Measurements from ENCODE around the gene DUSP7. TPM values are rescaled to one million over a fixed set of nuclear protein-coding genes. Genes with fewer than 3 reads are reported as not detected.

The DUSP7 gene
- total RNA-seq, 4 donors from 2014 or later: 5.9 to 15.6 (median 9.7) TPM

DNA sequence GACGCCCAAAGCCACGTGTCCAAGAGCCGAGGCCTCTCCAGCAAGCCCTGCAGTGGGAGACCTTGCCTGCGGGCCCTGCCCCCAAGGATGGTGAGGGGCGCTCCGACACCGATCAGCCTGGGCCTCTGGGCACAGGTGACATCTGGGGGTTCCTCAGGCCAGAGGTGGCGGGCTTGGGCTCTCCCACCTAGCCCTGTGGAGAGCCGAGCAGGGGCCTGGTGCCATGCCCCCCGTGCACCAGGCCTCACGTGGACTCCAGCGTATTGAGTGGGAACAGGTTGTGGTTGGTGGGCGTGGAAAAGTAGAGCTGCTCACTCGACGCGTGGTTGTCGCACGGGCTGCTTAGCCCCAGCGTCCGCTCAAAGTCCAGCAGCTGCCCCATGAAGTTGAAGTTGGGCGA, 5.8 kb downstream of the DUSP7 start:
- TF ChIP-seq, protein P1, sequence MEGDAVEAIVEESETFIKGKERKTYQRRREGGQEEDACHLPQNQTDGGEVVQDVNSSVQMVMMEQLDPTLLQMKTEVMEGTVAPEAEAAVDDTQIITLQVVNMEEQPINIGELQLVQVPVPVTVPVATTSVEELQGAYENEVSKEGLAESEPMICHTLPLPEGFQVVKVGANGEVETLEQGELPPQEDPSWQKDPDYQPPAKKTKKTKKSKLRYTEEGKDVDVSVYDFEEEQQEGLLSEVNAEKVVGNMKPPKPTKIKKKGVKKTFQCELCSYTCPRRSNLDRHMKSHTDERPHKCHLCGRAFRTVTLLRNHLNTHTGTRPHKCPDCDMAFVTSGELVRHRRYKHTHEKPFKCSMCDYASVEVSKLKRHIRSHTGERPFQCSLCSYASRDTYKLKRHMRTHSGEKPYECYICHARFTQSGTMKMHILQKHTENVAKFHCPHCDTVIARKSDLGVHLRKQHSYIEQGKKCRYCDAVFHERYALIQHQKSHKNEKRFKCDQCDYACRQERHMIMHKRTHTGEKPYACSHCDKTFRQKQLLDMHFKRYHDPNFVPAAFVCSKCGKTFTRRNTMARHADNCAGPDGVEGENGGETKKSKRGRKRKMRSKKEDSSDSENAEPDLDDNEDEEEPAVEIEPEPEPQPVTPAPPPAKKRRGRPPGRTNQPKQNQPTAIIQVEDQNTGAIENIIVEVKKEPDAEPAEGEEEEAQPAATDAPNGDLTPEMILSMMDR (IDR thresholded peaks at IDR 0.05; ENCODE audit: low read depth): no peak

DNA sequence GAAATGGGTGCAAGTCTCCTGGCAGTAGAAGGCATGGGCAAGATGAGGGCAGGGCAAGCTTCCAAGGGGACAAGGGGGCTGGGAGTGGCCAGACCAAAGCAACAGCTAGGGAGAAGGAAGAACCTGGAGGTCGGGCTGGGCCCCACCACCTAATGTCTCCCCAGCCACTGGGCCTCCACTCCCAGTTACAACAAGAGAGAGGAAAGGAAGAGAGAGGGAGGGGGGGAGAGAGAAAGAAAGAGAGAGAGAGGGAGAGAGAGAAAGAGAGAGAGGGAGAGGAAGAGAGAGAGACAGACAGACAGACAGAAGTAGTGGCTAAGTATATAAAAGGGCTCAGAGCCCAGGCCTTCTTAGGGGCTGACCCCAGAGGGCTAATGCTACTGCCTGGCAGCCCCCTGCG, 6.9 kb downstream of the DUSP7 start:
- TF ChIP-seq, protein P1 (IDR thresholded peaks at IDR 0.05; ENCODE audit: low read depth): no peak

DNA sequence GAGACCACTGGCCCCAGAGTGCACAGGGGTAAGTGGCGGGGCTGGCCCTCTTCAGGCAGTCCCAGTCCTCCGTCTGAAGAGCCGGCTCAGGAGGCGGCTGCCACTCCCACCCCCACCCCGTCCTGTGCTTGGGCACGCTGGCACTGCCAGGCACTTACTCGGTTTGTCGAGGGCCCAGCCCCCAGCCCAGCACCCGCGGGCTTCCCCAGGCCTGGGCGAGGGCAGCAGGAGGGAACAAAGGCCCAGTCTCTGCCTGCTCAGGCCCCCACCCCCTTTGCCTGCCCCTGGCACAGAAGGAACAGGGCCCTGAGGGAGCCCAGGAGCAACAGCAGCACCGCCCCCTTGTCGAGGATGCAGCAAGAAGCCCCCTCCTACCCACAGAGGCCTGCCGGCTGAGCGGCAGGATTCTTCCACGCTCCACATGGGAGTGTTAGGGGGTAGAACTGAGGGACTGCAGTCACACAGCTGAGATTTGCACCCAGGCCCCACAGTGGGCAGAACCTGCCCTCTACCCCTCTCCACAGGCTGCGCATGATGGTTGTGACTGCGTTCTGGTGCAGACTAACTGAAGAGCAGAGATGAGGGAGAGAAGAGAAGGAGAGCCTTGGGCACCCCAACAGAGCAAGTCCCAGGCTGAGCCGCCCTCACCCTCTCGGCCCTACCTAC, 8.9 kb downstream of the DUSP7 start:
- TF ChIP-seq, protein P1 (IDR thresholded peaks at IDR 0.05; ENCODE audit: low read depth): no peak

DNA sequence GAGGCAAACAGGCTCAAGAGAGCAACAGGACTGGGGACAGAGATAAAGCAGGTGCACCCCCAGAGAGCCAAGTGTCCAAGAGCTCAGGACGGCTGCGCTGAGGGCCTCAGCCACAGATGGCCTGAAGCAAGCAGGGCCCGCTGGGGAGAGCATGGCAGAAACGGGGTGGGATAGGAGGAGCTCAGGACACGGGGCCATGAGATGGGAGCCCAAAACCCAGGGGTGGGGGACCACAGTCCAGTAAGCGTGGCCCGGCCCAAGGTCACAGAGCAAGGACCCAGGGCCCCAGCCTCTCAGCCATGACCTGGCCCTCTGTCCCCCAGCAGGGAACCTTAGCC, 9.5 kb downstream of the DUSP7 start:
- TF ChIP-seq, protein P1 (IDR thresholded peaks at IDR 0.05; ENCODE audit: low read depth): no peak

DNA sequence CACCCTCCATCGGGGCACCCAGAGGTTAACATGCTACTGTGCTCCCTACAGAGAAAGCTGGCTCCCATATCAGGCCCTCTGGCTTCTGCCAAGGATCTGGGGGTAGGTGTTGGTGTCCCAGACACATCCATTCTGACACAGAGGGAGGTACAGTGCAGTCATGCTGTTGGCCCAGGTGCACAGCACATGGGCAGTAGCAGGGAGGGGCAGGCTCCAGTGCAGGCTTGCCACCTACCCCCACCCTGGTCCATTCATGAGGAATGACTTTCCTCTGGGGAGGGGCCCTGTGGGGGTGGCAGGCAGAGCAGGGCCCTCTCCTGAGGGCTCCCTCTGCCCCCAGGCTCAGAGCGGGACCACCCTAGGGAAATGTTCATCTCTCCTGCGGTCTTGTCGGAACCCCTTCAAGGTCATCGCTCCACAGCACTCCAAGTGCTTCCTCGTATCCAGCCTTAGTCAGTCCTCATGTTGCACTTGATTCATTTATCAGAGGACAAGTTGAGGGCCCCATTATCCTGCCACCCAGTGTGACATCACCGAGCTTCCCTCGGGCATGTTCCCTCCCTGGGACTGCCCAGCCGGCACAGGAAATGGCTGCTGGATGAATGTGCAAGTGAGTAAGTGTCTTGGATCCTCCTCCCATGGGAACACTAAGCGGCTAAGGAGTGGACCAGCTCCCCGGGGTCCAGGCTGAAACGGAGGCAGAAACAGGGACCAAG, 10.0 kb downstream of the DUSP7 start:
- TF ChIP-seq, protein P1 (IDR thresholded peaks at IDR 0.05; ENCODE audit: low read depth): no peak

DNA sequence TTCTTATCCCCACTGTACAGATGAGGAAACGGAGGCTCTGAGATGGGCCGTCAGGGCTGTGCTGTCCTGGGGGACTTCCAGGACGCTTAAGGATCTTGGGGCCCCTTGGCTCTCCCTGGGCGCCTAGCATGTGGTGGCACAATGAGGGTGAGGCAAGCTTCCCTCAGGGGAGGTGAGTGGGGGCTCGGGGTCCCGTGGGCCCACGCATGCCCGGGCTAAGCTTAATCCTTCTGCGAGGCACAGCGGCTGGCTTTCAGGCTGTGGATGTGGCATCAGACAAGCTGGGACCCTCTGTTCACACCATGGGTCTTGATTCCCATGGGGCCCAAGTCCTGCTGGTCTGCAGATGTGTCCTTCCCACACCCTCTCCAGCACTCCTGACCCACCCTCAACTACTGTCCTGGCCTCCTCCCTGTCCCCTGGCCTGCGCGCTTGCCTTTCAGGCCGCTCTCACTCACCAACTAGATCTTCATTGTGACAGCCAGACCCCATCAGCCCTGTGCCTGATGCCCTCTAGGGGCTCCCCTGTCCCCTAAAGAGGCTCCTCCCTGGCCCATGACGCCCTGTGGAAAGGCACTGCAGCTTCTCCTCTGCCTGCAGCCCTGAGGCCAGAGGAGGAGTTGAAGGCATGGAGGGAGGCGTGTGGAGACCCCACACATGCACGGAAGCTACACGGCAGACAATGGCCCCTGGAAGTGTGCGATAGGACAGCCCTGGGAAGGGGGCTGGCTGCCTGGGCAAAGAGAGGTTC, 11.3 kb downstream of the DUSP7 start:
- TF ChIP-seq, protein P1 (IDR thresholded peaks at IDR 0.05; ENCODE audit: low read depth): no peak

DNA sequence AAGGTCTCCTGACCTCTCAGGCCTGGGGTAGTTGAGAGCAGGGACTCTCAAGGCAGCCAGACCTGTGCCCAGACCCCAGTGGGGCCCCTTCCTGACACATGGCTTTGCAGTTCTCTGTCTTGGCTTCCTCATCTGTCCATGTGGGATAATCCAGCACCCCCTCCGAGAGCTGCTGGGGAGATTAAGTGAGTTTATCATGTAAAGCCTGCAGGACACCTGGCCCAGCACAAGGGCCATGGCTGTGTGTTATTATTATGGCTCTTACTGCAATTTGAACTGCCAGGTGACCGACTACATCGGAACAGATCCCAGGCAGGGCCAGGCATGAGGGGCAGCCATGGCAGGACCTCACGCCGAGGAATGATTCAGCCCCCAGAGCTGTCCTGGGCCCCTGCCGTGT, 12.6 kb downstream of the DUSP7 start:
- TF ChIP-seq, protein P1 (IDR thresholded peaks at IDR 0.05; ENCODE audit: low read depth): no peak
